ENCODE data around the gene SPI1.
"Not testable (repeated sequence)": the region's sequence is repeated elsewhere in the genome, so short reads cannot be mapped to it uniquely, and the experiment has no call there.

Gene SPI1

GRCh38 chr11:47325271-47326041 lies 52.9 kb downstream of the SPI1 start:
- H3K27ac ChIP-seq: no peak overlapping the region
- TF ChIP-seq CTCF (IDR thresholded peaks at IDR 0.05) (no peak), ZFX (IDR thresholded peaks at IDR 0.05; ENCODE audit: borderline replicate concordance) (no peak)

- TF ChIP-seq ZFX (IDR thresholded peaks at IDR 0.05; ENCODE audit: borderline replicate concordance) (no peak), CTCF (IDR thresholded peaks at IDR 0.05) (no peak)
- H3K27ac ChIP-seq: no peak overlapping the region
These were observed 53.8 kb downstream of the SPI1 start for GRCh38 chr11:47324520-47324919.

DNA sequence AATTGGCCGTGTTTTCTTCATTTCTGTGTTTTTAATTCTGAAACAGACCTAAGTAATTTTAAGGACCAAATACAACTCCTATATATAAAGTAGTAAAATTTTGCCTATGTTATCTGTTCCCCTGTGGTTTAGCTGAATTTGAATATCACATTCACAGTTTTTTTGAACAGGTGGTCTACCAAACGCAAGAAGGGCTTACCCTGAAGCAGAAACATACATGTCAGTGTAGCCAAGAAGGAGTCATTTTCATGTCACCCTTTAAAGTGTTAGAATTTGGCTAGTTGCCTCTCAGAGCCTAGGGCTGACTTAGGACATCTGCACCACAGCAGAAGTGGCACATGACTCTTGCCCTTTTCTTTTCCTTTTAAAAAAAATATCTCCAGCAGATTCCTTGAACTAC lies 60.2 kb downstream of the SPI1 start:
- no peak overlapping the region for H3K27ac ChIP-seq
- no peak for TF ChIP-seq ZFX (IDR thresholded peaks at IDR 0.05; ENCODE audit: borderline replicate concordance)
- TF ChIP-seq CTCF (IDR thresholded peaks at IDR 0.05): no peak

GRCh38 chr11:47317064-47317828 lies 61.1 kb downstream of the SPI1 start:
- TF ChIP-seq CTCF (IDR thresholded peaks at IDR 0.05): no peak
- no peak for TF ChIP-seq ZFX (IDR thresholded peaks at IDR 0.05; ENCODE audit: borderline replicate concordance)
- H3K27ac ChIP-seq: no peak overlapping the region

DNA sequence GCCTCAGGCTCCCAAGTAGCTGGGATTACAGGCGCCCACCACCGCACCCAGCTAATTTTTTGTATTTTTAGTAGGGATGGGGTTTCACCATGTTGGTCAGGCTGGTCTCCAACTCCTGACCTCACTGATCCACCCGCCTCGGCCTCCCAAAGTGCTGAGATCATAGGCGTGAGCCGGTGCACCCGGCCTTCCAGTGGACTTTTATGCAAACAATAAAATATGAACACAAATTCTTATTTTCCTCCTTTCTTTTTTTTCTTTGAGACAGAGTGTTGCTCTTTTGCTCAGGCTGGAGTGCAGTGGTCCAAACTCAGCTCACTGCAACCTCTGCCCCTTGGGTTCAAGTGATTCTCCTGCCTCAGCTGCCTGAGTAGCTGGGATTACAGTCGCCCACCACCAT lies 61.8 kb downstream of the SPI1 start:
- H3K27ac ChIP-seq: not testable (repeated sequence)

DNA sequence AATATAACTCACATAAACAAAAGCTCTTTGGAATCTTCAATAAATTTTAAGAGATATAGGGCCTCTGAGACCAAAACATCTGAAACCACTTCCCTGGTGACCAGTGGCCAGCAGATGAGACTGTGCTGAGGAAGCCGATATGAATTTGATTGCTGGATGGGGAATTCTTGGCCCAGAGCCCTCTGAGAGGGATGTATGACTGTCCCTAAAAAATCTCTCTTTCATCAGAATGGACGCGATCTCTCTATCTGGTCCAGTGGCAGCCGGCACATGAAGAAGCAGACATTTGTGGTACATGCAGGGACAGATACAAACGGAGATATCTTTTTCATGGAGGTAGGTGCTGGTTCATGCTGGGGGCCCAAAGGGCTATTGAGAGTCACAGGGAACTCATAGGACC lies 63.4 kb downstream of the SPI1 start:
- TF ChIP-seq CTCF (IDR thresholded peaks at IDR 0.05) (no peak), ZFX (IDR thresholded peaks at IDR 0.05; ENCODE audit: borderline replicate concordance) (no peak)
- H3K27ac ChIP-seq: no peak overlapping the region

- TF ChIP-seq ZFX (IDR thresholded peaks at IDR 0.05; ENCODE audit: borderline replicate concordance) (no peak), CTCF (IDR thresholded peaks at IDR 0.05) (no peak)
- no peak overlapping the region for H3K27ac ChIP-seq
These were observed 70.1 kb downstream of the SPI1 start for GRCh38 chr11:47308050-47308823.
